RWPE1 (cell line): ENCODE data around the gene UBE2J2.

Experiments
- CTCF ChIA-PET: fragments of 350-600 bp; sonication (Branson Sonifier 250); formaldehyde crosslinking; extraction: SDS; loops from one replicate; lab custom pipeline; 2021; lab: Yijun Ruan, JAX
- POLR2A ChIA-PET: fragments of 400-600 bp; formaldehyde crosslinking; extraction: SDS; loops from one replicate; lab custom pipeline; 2020; ENCODE audit warnings: antibody characterized with exemption; ENCODE audit not compliant: low non-redundant PET; lab: Yijun Ruan, JAX
- DNase-seq: peaks from one replicate; pipeline ENCODE4 v3.0.0; 2012; ENCODE audit warnings: low spot score
- H3K27ac ChIP-seq: fragments of 450-650 bp; 2 replicates; pipeline ENCODE4 v1.5.1; 2017
- CTCF ChIP-seq: fragments of 450-650 bp; conservative IDR thresholded peaks from 2 replicates; pipeline ENCODE4 v1.5.1; 2017; ENCODE audit warnings: low read depth, mild to moderate bottlenecking

The UBE2J2 gene

GRCh38 chr1:1273512-1274298 is at the start of gene UBE2J2:
Gene UBE2J2 (minus strand): TSS chr1:1273854. CDS start chr1:1267992, 5,862 bp downstream.
- ChIA-PET CTCF (interaction anchor here (0.8 kb wide), 1 partner anchor 23 kb away, joined by 5 read pairs; no protein-coding TSS in a partner anchor), POLR2A (interaction anchor here (0.5 to 0.6 kb wide), 3 partner anchors 12 to 102 kb away, joined by 4 to 10 read pairs (median 6); no protein-coding TSS in a partner anchor)
- TF ChIP-seq CTCF: no peak
- peak; percentile 95 for DNase-seq
- peak within 1 kb of the TSS; percentile 81 for H3K27ac ChIP-seq

GRCh38 chr1:1322952-1323351 is 49.3 kb upstream of the UBE2J2 start:
- TF ChIP-seq CTCF: no peak
- ChIA-PET POLR2A (interaction anchor here (0.8 kb wide), 1 partner anchor 11 kb away, joined by 3 read pairs; no protein-coding TSS in a partner anchor), CTCF (no interaction called here)
- no peak for DNase-seq
- peak overlapping the region; percentile 47 for H3K27ac ChIP-seq

GRCh38 chr1:1322418-1322817 is 48.8 kb upstream of the UBE2J2 start:
- no peak for TF ChIP-seq CTCF
- H3K27ac ChIP-seq: peak overlapping the region; percentile 100
- no peak for DNase-seq
- ChIA-PET POLR2A (no interaction called here), CTCF (no interaction called here)

- no peak for DNase-seq
- ChIA-PET POLR2A (no interaction called here), CTCF (no interaction called here)
- no peak for TF ChIP-seq CTCF
- H3K27ac ChIP-seq: peak overlapping the region; percentile 100
These were observed 47.8 kb upstream of the UBE2J2 start for GRCh38 chr1:1321477-1321876.

- ChIA-PET POLR2A (no interaction called here), CTCF (no interaction called here)
- H3K27ac ChIP-seq: peak overlapping the region; percentile 100
- TF ChIP-seq CTCF: no peak
- DNase-seq: no peak
These were observed 47.2 kb upstream of the UBE2J2 start for GRCh38 chr1:1320666-1321448.

- peak overlapping the region; percentile 100 for H3K27ac ChIP-seq
- POLR2A ChIA-PET: no interaction called here
- no peak for TF ChIP-seq CTCF
- no peak for DNase-seq
- CTCF ChIA-PET: no interaction called here
These were observed 45.9 kb upstream of the UBE2J2 start for GRCh38 chr1:1319646-1319941.
